Putamen (tissue), 1 donor: ENCODE results near the gene HSP90AA1.
"Not testable (repeated sequence)": the region's sequence is repeated elsewhere in the genome, so short reads cannot be mapped to it uniquely, and the experiment has no call there.

Experiments
- DNase-seq: peaks from one replicate; pipeline ENCODE4 v3.0.0-alpha.2; 2016; ENCODE audit warnings: low spot score

The HSP90AA1 gene

DNA sequence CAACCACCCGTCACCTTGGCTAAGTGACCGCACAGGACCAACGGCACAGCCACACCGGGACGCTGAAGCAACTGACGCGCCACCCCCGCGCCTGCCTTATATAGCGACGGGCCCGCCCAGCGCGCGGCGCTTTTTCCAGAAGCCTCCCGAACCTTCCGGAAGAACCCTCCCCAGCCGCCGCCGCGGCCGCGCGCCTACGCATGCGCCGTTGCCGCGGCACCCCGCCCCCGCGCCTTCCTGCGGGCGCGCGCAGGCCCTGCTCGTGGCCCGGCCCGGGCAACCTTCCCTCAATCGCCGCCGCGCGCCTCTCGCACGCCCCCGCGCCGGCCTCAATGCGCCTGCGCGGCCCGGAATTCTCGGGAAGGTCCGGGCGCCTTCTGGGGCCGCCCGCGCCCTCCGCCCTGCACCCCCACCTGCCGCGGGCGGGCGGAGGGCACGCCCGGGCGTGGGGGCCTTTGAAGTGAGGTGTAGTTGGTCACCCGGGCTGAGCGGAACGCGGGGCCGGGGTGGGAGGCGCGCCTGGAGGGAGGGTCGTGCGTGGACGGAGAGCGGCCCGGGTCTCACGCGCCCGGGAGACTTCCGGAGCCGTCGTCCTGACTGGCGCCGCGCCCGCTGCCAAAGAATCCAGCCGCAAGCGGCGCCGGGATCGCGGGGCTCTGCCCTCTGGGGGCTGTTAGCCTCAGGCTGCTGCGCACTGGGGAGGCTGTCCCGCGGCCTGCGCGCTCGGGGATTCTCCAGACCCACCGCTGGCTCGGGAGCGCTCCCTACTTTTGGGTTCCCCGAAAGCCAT, at the start of gene HSP90AA1:
Gene HSP90AA1 (minus strand): TSS at position 73 of the 790 bp plus-strand sequence. CDS start 666 bp downstream, outside the sequence.
- peak; percentile 88 for DNase-seq

DNA sequence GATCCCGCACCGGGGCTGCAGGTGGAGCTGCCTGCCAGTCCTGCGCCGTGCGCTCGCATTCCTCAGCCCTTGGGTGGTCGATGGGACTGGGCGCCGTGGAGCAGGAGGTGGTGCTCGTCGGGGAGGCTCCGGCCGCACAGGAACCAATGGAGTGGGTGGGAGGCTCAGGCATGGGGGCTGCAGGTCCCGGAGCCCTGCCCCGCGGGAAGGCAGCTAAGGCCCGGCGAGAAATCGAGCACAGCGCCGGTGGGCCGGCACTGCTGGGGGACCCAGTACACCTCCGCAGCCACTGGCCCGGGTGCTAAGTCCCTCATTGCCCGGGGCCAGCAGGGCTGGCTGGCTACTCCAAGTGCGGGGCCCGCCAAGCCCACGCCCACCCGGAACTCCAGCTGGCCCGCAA, 48.6 kb upstream of the HSP90AA1 start:
- DNase-seq = not testable (repeated sequence)

DNA sequence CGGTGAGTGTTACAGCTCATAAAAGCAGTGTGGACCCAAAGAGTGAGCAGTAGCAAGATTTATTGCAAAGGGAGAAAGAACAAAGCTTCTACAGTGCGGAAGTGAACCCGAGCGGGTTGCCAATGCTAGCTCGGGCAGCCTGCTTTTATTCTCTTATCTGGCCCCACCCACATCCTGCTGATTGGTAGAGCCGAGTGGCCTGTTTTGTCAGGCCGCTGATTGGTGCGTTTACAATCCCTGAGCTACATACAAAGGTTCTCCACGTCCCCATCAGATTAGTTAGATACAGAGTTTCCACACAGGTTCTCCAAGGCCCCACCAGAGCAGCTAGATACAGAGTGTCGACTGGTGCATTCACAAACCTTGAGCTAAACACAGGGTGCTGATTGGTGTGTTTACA, 47.9 kb upstream of the HSP90AA1 start:
- DNase-seq = not testable (repeated sequence)

GRCh38 chr14:102134021-102134420, 47.2 kb upstream of the HSP90AA1 start:
- DNase-seq = not testable (repeated sequence)

GRCh38 chr14:102131741-102132140, 44.9 kb upstream of the HSP90AA1 start:
- no peak for DNase-seq

DNA sequence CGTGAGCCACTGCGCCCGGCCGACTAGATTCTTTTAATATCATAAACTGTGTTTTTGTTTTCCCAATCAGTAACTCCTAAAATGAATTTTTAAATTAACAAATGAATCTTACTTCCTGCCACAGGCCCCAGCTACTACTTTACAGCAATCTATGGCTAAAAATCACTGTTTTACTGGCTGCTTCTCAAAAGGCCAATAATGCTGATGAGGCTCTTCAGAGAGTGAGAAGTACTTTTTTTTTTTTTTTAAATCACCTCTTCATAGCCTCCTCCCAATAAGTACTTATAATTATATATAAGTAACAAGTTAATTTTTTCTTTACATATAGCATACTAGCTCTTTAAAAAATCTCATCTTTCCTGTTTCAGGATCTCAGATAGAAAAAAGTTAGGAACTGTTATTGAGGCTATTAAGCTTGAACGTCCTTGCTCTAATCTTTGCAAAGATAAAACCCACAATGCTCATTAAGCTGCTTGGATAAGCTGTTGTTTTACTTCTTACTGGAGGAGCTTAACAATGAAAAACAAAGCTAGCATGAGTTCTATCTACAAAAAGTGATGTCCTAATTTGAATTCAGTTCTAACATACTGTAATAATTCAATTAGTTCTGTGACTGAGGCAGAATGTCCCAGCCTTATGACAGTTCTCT, 40.1 kb upstream of the HSP90AA1 start:
- DNase-seq = no peak

GRCh38 chr14:102125546-102125945, 38.7 kb upstream of the HSP90AA1 start:
- DNase-seq = peak; percentile 23

- DNase-seq = no peak
Measured at GRCh38 chr14:102124419-102124818, 37.6 kb upstream of the HSP90AA1 start.

GRCh38 chr14:102121567-102121966, 34.7 kb upstream of the HSP90AA1 start:
- DNase-seq = no peak

- no peak for DNase-seq
Measured at GRCh38 chr14:102120888-102121287, 34.0 kb upstream of the HSP90AA1 start.

DNA sequence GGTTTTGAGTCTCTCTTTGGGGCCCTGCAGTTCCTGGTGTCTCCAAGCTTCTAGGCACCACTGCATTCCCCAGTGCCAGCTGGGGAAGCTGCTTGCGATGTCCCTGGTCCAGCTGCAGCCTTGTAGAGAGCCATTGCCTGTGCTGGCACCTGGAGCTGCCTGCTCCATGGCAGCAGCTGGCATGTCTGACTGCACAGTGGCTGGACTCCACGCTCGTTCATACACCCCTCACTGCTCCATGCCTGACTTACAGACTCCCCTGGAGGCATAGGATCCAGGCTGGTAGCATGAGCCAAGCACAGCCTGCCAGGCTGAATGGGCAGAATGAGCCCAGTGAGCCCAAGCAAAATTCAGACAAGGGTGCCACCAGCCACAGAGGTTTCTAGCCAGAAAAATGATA, 31.0 kb upstream of the HSP90AA1 start:
- no peak for DNase-seq

- no peak for DNase-seq
Measured at GRCh38 chr14:102116361-102117180, 29.7 kb upstream of the HSP90AA1 start.

- DNase-seq = no peak
Measured at GRCh38 chr14:102111101-102111500, 24.3 kb upstream of the HSP90AA1 start.

GRCh38 chr14:102109332-102109731, 22.5 kb upstream of the HSP90AA1 start:
- not testable (repeated sequence) for DNase-seq

GRCh38 chr14:102105369-102105768, 18.5 kb upstream of the HSP90AA1 start:
- no peak for DNase-seq

DNA sequence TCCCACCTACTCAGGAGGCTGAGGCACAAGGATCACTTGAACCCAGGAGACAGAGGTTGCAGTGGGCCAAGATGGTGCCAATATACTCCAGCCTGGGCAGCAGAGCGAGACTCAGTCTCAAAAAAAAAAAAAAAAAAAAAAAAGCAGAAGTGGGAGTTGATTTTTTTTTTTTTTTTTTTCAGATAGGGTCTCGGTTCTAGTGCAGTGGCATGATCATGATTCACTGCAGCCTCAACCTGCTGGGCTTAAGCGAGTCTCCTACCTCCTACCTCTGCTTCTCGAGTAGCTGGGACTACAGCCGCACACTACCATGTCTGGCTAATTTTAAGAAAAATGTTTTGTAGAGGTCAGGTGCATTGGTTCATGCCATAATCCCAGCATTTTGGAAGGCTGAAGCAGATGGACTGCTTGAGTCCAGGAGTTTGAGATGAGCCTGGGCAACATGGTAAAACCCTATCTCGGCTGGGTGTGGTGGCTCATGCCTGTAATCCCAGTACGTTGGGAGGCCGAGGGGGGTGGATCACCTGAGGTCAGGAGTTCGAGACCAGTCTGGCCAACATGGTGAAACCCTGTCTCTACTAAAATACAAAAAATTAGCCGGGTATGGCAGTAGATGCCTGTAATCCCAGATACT, 16.3 kb upstream of the HSP90AA1 start:
- no peak for DNase-seq

DNA sequence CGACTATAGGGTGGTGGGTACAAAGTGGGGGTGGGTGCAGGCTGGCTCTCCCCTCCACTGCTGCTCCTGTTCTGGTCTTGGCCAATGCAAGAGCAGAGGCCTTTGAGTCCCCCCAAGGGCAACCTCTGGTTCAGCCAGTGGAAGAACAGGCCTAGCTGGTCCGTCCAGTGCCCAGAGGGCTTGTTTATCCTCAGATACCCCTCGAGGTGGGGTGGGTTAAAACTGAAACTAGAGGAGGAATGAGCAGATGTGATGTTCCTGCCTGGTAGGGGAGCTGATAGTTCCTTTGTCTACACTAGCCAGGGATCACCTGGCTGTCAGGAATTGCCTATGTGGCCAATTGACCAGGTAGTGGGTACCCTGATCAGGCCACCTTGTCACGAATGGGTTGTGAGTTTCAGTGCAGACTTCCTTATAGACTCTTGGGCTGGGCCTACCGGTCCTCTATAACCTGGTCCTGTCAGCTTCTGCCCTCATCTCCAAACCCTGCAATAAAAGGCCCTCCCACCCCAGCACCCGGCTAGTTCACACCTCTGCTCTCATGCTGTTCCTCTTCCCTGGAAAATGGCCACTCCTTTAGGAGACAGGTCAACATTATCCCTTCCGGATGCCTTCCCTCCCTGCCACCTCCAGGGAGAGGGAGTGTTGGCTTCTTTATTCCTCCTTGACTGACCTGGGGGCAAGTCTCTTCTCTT, 10.7 kb upstream of the HSP90AA1 start:
- no peak for DNase-seq

- peak; percentile 83 for DNase-seq
Measured at GRCh38 chr14:102096569-102097188, 9.8 kb upstream of the HSP90AA1 start.

GRCh38 chr14:102095871-102096568, 9.2 kb upstream of the HSP90AA1 start:
- no peak for DNase-seq

GRCh38 chr14:102095231-102095870, 8.5 kb upstream of the HSP90AA1 start:
- DNase-seq = peak; percentile 63
